CD4-positive, CD25-positive, alpha-beta regulatory T cell (primary cell): ENCODE measurements around the gene FABP3. TPM values are rescaled to one million over a fixed set of nuclear protein-coding genes. Genes with fewer than 3 reads are reported as not detected.

Experiments used
- ATAC-seq, 2 donors: fragments of 150-1000 bp; cut with Tn5 transposase; one replicate each; pipeline ENCODE4 v1.10.0; 2021; ENCODE audit warnings: low read depth in 2 of 2, moderate number of reproducible peaks in 2 of 2, moderate library complexity in 1 of 2
- DNase-seq, 3 donors: peaks; one replicate each; pipeline versions ENCODE4 v3.0.0 to v3.0.0-alpha.2; 2012 to 2022; ENCODE audit warnings: mixed read lengths in 1 of 3
- H3K27ac ChIP-seq: one replicate; pipeline ENCODE4 v1.7.0; 2013; ENCODE audit warnings: mild to moderate bottlenecking, low read length; ENCODE audit not compliant: insufficient read depth, poor library complexity, severe bottlenecking
- H3K27me3 ChIP-seq: one replicate; pipeline ENCODE4 v1.7.0; 2013; ENCODE audit warnings: low read length; ENCODE audit not compliant: control insufficient read depth, insufficient read depth
- H3K36me3 ChIP-seq: one replicate; pipeline ENCODE4 v1.7.0; 2013; ENCODE audit warnings: mild to moderate bottlenecking, low read length, moderate library complexity; ENCODE audit not compliant: control insufficient read depth, insufficient read depth
- H3K4me1 ChIP-seq: 2 replicates; pipeline ENCODE4 v1.7.0; 2013; ENCODE audit warnings: mild to moderate bottlenecking, low read length; ENCODE audit not compliant: insufficient read depth, control insufficient read depth, poor library complexity, severe bottlenecking
- H3K4me3 ChIP-seq: one replicate; pipeline ENCODE4 v1.7.0; 2013; ENCODE audit warnings: low read depth, mild to moderate bottlenecking, low read length, moderate library complexity
- H3K9me3 ChIP-seq, 2 experiments: 1 replicate in 1 of 2; 2 replicates in 1 of 2; pipeline ENCODE4 v1.7.0; 2013; ENCODE audit warnings: low read length in 2 of 2, mild to moderate bottlenecking in 1 of 2, moderate library complexity in 1 of 2; ENCODE audit not compliant: control insufficient read depth in 2 of 2
- H3K27ac Mint-ChIP-seq, 3 donors: one replicate each; pipeline ENCODE4 v1.8.0; 2020 to 2022; ENCODE audit warnings: mild to moderate bottlenecking in 3 of 3, mixed read lengths in 3 of 3, moderate library complexity in 2 of 3
- H3K27me3 Mint-ChIP-seq: one replicate; pipeline ENCODE4 v1.8.0; 2022; ENCODE audit warnings: mild to moderate bottlenecking, mixed read lengths
- H3K36me3 Mint-ChIP-seq: one replicate; pipeline ENCODE4 v1.8.0; 2020; ENCODE audit warnings: mixed read lengths
- H3K4me1 Mint-ChIP-seq, 4 donors: one replicate each; pipeline ENCODE4 v1.8.0; 2020 to 2022; ENCODE audit warnings: mixed read lengths in 4 of 4, mild to moderate bottlenecking in 1 of 4
- H3K4me3 Mint-ChIP-seq, 4 donors: one replicate each; pipeline ENCODE4 v1.8.0; 2020 to 2022; ENCODE audit warnings: mild to moderate bottlenecking in 4 of 4, mixed read lengths in 4 of 4, moderate library complexity in 3 of 4
- H3K9me3 Mint-ChIP-seq, 7 donors: one replicate each; pipeline ENCODE4 v1.8.0; 2020 to 2022; ENCODE audit warnings: mixed read lengths in 7 of 7, mild to moderate bottlenecking in 3 of 7, moderate library complexity in 2 of 7
- polyA plus RNA-seq, 4 donors: library from polyadenylated mRNA; unstranded; fragments of 300-500 nt; fragmentation: Illumina TruSeq; gene quantifications; one replicate each; pipeline ENCODE4 v1.2.3, GENCODE V29; 2021
- total RNA-seq: library from RNA; stranded (reverse); gene quantifications from one replicate; pipeline ENCODE4 v1.2.3, GENCODE V29; 2022

FABP3 gene
- total and polyA plus RNA-seq, 5 donors from 2014 or later: not detected

DNA sequence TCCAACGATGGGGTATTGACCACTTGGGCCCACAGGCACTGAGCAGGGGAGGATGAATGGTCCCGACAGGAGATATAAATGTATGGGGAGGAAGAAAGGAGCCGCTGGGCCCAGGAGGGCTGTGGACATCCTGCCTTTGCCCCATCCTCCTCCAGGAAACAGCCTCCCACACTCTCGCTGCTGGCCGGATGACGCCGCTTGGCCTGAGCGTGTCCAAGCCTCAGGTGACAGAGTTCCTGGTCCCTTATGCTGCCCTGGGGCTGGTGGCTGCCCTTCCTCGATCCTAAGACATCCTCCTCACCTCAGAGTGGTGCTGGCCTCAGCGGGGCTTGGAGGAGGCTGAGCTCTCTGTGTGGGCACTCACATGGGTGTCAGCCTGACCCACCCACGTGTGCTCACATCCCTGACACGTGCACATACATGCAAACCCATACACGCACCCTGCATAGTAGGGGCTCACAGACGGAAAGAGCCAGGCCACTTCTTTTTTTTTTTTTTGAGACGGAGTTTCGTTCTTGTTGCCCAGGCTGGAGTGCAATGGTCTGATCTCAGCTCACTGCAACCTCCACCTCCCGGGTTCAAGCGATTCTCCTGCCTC lies 34.3 kb upstream of the FABP3 start:
- no peaks in the 10 kb centered on the region for H3K9me3 ChIP-seq
- peaks cover 12% of the 10 kb centered on the region for H3K27me3 ChIP-seq
- DNase-seq (no peak), ATAC-seq (no peak)
- peaks cover 0 to under 1% (median 0%) of the 10 kb centered on the region in 4 donors for H3K4me1 Mint-ChIP-seq
- H3K4me3 ChIP-seq: no peak overlapping the region
- H3K4me3 Mint-ChIP-seq: no peak overlapping the region
- H3K36me3 Mint-ChIP-seq: no peaks in the 10 kb centered on the region
- no peak overlapping the region for H3K27ac ChIP-seq
- no peaks in the 10 kb centered on the region for H3K4me1 ChIP-seq
- H3K36me3 ChIP-seq: no peaks in the 10 kb centered on the region
- H3K9me3 Mint-ChIP-seq: no peaks in the 10 kb centered on the region
- no peak overlapping the region for H3K27ac Mint-ChIP-seq
- peaks cover 39% of the 10 kb centered on the region for H3K27me3 Mint-ChIP-seq

DNA sequence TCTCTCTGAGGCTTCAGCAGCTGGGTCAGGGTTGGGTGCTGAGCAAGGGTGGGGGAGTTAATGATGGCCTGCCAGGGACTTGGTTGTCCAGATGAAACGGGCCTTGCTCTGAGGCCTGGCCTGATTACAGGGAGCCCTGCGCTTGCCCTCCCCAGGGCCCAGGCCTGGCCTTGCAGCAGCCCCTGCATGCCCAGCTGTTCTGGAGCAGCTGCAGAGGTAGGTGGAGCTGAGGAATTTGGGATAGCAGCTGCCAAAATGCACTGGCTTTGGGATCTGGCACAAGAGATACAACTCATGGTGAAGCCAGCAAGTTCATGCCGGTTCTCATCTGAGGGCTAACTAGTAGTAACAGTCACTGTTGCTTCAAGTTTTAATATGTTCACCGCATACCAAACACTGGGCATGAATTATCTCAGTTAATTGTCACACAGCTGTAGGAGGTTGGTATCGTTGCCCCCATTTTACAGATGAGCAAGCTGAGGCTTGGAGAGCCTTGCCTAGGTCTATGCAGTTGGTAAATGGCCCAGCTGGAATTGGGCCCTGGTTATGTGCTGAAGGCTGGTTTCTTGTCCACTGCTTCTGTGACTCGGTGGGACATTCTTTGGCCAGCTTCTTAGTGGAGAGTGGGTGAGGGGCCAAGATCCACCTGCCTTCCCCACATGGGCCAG lies 32.8 kb upstream of the FABP3 start:
- H3K36me3 Mint-ChIP-seq: no peaks in the 10 kb centered on the region
- H3K9me3 ChIP-seq: no peaks in the 10 kb centered on the region

DNA sequence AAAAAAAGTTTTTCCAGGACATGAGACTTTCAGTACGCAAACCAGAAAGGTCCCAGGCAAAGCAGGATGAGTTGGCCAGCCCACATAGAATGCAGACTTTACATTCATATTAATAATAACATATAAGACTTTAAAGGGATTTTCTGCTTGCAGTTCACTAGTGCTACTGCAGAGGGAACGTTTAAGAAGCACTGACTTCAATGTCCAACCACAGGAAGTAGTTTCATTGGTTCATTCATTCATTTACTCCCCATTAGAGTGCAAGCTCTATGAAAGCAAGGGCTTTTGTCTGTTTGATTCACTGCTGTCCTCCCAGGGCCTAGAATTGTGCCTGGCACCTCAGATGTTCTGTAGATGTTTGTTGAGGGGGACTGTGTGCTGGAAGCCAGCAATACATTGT lies 28.4 kb upstream of the FABP3 start:
- no peak for ATAC-seq
- H3K36me3 Mint-ChIP-seq: no peaks in the 10 kb centered on the region

More for the DNA sequence above, 32.8 kb upstream of the FABP3 start:
- H3K4me1 ChIP-seq: no peaks in the 10 kb centered on the region
- Mint-ChIP-seq H3K9me3 (no peaks in the 10 kb centered on the region), H3K4me3 (no peak overlapping the region), H3K27me3 (peaks cover 26% of the 10 kb centered on the region), H3K4me1 (no peaks in the 10 kb centered on the region), H3K27ac (no peak overlapping the region)
- no peaks in the 10 kb centered on the region for H3K36me3 ChIP-seq
- DNase-seq (no peak), ATAC-seq (no peak)
- H3K27me3 ChIP-seq: peaks cover 3% of the 10 kb centered on the region
- no peak overlapping the region for H3K27ac ChIP-seq
- H3K4me3 ChIP-seq: no peak overlapping the region

DNA sequence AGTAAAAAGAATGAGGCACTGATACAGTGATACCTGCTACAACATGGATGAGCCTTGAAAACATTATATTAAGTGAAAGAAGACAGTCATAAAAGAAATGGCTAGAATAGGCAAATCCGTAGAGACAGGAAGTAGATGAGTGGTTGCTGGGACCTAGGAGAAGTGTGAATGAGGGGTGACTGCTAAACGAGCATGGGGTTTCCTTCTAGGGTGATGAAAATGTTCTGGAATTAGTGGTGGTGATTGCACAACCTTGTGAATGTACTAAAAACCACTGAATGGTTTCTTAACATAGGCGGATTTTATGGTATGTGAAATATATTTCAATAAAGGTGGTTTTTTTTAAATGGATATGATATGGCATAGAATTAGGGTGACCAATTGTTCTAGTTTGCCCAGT lies 27.5 kb upstream of the FABP3 start:
- Histone ChIP-seq H3K4me3 (no peak overlapping the region), H3K36me3 (no peaks in the 10 kb centered on the region), H3K27me3 (no peaks in the 10 kb centered on the region), H3K9me3 (no peaks in the 10 kb centered on the region), H3K27ac (no peak overlapping the region), H3K4me1 (no peaks in the 10 kb centered on the region)
- ATAC-seq (no peak), DNase-seq (no peak)
- no peaks in the 10 kb centered on the region for H3K9me3 Mint-ChIP-seq
- peaks cover 0 to 4% (median under 1%) of the 10 kb centered on the region in 4 donors for H3K4me1 Mint-ChIP-seq
- no peaks in the 10 kb centered on the region for H3K36me3 Mint-ChIP-seq
- peaks cover 30% of the 10 kb centered on the region for H3K27me3 Mint-ChIP-seq
- no peak overlapping the region for H3K4me3 Mint-ChIP-seq
- H3K27ac Mint-ChIP-seq: no peak overlapping the region

More for the DNA sequence above, 28.4 kb upstream of the FABP3 start:
- no peak overlapping the region for H3K27ac ChIP-seq
- no peak overlapping the region for H3K4me3 Mint-ChIP-seq
- no peaks in the 10 kb centered on the region for H3K4me1 ChIP-seq
- H3K4me3 ChIP-seq: no peak overlapping the region
- H3K9me3 ChIP-seq: no peaks in the 10 kb centered on the region
- H3K4me1 Mint-ChIP-seq: peaks cover 0 to 4% (median 0%) of the 10 kb centered on the region in 4 donors
- peaks cover 27% of the 10 kb centered on the region for H3K27me3 Mint-ChIP-seq
- no peaks in the 10 kb centered on the region for H3K27me3 ChIP-seq
- DNase-seq: no peak
- H3K27ac Mint-ChIP-seq: no peak overlapping the region
- no peaks in the 10 kb centered on the region for H3K36me3 ChIP-seq
- H3K9me3 Mint-ChIP-seq: no peaks in the 10 kb centered on the region

DNA sequence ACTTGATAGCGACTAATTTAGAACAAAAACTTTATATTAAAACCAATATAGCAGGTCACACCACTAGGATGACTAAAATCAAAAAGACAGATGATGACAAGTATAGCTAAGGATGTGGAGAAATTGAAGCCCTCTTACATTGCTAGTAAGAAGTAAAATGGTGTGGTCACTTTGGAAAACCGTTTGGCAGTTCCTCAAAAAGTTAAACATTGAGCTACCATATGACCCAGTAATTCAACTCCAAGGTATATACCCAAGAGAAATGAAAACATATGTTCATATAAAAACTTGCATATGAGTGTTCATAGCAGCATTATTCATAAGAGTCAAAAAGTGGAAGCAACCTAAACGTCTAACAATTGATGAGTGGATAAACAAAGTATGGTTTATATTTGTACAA lies 27.1 kb upstream of the FABP3 start:
- no peak overlapping the region for H3K27ac Mint-ChIP-seq
- no peaks in the 10 kb centered on the region for H3K36me3 ChIP-seq
- H3K27ac ChIP-seq: no peak overlapping the region
- H3K27me3 ChIP-seq: no peaks in the 10 kb centered on the region
- no peaks in the 10 kb centered on the region for H3K9me3 Mint-ChIP-seq
- no peak for DNase-seq
- no peaks in the 10 kb centered on the region for H3K36me3 Mint-ChIP-seq
- no peaks in the 10 kb centered on the region for H3K9me3 ChIP-seq
- H3K4me1 Mint-ChIP-seq: peaks cover 0 to 4% (median 2%) of the 10 kb centered on the region in 4 donors
- H3K4me3 Mint-ChIP-seq: no peak overlapping the region
- ATAC-seq: no peak
- H3K4me1 ChIP-seq: peaks cover under 1% of the 10 kb centered on the region
- H3K4me3 ChIP-seq: no peak overlapping the region
- H3K27me3 Mint-ChIP-seq: peaks cover 34% of the 10 kb centered on the region

DNA sequence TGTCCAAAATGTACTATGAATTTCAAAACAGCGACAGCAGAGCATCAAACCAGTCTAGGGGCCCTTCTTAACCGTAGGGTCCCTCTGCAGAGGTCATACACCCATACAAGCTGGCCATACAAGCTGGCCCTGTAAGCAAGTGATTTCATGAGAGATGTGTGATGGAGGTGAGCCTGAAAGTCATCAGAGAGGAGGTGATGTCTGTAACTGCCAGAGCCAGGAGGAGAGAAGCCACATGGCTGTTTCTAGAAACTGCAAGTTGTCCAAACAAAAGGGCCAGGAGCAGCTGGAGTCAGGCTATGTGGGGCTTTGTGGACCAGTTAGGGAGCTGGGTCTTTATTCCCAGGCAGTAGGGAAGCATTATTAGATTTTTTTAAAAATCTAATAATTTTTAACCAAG lies 25.4 kb upstream of the FABP3 start:
- Histone ChIP-seq H3K27me3 (no peaks in the 10 kb centered on the region), H3K4me3 (no peak overlapping the region), H3K36me3 (no peaks in the 10 kb centered on the region), H3K4me1 (peaks cover 9% of the 10 kb centered on the region), H3K9me3 (no peaks in the 10 kb centered on the region), H3K27ac (no peak overlapping the region)
- Mint-ChIP-seq H3K9me3 (no peaks in the 10 kb centered on the region), H3K36me3 (no peaks in the 10 kb centered on the region), H3K4me1 (peaks cover 0 to 12% (median 6%) of the 10 kb centered on the region in 4 donors), H3K4me3 (no peak overlapping the region), H3K27me3 (peaks cover 36% of the 10 kb centered on the region), H3K27ac (no peak overlapping the region)
- DNase-seq (no peak), ATAC-seq (no peak)

DNA sequence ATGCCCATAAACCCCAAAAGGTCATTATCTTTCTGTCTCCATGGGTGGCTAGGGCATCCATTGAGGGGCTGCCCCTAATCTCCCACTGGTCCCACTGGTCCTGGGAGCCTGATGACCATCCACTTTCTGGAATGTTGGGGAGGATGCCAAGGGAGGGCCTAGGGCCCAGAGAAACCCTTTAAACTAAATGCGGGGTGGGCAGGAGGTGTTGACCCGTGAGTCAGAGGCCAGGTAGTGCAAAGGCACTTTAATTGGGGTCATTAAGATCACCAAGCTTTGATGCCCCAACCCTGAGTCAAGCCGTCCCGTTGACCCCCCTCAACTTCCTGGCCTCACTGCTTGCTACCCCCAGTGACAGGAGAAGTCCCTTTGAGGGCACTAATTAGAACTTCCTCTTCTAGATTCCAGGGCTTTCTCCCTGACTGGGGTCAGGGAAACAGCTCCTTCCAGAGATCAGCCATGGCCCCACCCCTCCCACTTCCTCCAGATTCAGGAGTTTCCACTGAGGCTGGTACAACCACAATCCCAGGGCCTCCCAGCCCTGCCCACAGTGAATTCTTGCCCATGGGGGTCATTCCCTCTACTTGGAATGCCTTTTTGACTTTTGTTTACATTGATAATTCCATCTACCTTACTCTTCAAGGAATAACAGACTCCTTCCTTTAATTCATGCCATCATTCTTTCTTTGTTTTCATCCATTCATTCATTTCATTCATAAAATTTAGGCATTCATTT lies 24.7 kb upstream of the FABP3 start:
- peaks cover 33% of the 10 kb centered on the region for H3K27me3 Mint-ChIP-seq
- Histone ChIP-seq H3K27ac (no peak overlapping the region), H3K9me3 (no peaks in the 10 kb centered on the region), H3K4me3 (no peak overlapping the region), H3K36me3 (no peaks in the 10 kb centered on the region), H3K27me3 (no peaks in the 10 kb centered on the region), H3K4me1 (peaks cover 9% of the 10 kb centered on the region)
- no peak overlapping the region for H3K4me3 Mint-ChIP-seq
- H3K4me1 Mint-ChIP-seq: peaks cover 0 to 12% (median 6%) of the 10 kb centered on the region in 4 donors
- H3K9me3 Mint-ChIP-seq: no peaks in the 10 kb centered on the region
- ATAC-seq (no peak), DNase-seq (no peak)
- no peak overlapping the region for H3K27ac Mint-ChIP-seq
- H3K36me3 Mint-ChIP-seq: no peaks in the 10 kb centered on the region
